Lower lobe of right lung (tissue), 2 donors: ENCODE results near the gene TBK1. TPM values are rescaled to one million over a fixed set of nuclear protein-coding genes. Genes with fewer than 3 reads are reported as not detected.

Experiments used
- ATAC-seq, 2 donors: fragments of 200-7000 bp; cut with Tn5 transposase; one replicate each; pipeline ENCODE4 v1.9.1; 2020 to 2022; ENCODE audit warnings: mild to moderate bottlenecking in 2 of 2, moderate library complexity in 2 of 2
- DNase-seq: peaks from one replicate; pipeline ENCODE4 v3.0.0-alpha.2; 2020
- H3K27ac ChIP-seq: fragments of 200-600 bp; one replicate; pipeline ENCODE4 v1.8.0; 2022
- H3K27me3 ChIP-seq: fragments of 200-600 bp; one replicate; pipeline ENCODE4 v1.8.0; 2022; ENCODE audit warnings: low read depth
- H3K36me3 ChIP-seq: fragments of 200-600 bp; one replicate; pipeline ENCODE4 v1.8.0; 2022; ENCODE audit warnings: mild to moderate bottlenecking
- H3K4me1 ChIP-seq: fragments of 200-600 bp; one replicate; pipeline ENCODE4 v1.8.0; 2022
- H3K4me3 ChIP-seq: fragments of 200-600 bp; one replicate; pipeline ENCODE4 v1.8.0; 2022; ENCODE audit warnings: mild to moderate bottlenecking
- H3K9me3 ChIP-seq: fragments of 200-600 bp; one replicate; pipeline ENCODE4 v1.8.0; 2022
- intact Hi-C: fragments of 100-400 bp; cut with DNase I; formaldehyde crosslinking; loops from one replicate; pipeline ENCODE4 v1.11.0; 2022
- total RNA-seq: library from RNA; stranded (reverse); fragmentation: NEBNext Ultra II Directional; extraction: Animal tissue kit (Norgen Biotek cat#: 25700); gene quantifications from one replicate; pipeline ENCODE4 v1.2.1, GENCODE V29; 2021
- TF ChIP-seq, protein P1 (sequence below): fragments of 200-600 bp; IDR thresholded peaks from one replicate; pipeline ENCODE4 v1.8.0; 2022; ENCODE audit warnings: antibody characterized with exemption, mild to moderate bottlenecking
- donor health status: DM: no; HTN: yes; CAD: no; lungs with severe emphysema.

The TBK1 gene
- total RNA-seq, 1 donor from 2014 or later: 25.0 TPM

DNA sequence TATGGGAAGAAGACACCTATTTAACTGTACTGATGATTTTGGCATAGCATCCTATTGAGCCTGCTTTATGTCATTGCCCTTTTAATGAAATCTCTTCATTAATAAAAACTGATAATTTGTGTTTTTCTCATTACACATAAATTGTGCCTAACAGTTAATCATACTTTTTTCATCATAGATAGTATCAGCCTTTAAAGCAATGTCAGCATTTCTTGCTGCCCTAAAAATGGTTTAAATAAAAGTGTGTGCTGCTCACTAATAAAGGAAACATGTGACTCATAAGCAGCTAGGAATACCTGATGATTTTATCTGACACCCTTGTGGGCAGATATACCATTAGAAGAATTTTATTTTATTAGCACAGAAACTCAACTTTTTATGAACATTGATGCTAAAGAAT, 26.7 kb downstream of the TBK1 start:
- intact Hi-C loops: no loop called here
- Histone ChIP-seq H3K36me3 (peaks cover 77% of the 10 kb centered on the region), H3K4me3 (no peak overlapping the region), H3K27ac (no peak overlapping the region), H3K9me3 (peaks cover 10% of the 10 kb centered on the region), H3K27me3 (no peaks in the 10 kb centered on the region), H3K4me1 (no peaks in the 10 kb centered on the region)
- TF ChIP-seq, protein P1, sequence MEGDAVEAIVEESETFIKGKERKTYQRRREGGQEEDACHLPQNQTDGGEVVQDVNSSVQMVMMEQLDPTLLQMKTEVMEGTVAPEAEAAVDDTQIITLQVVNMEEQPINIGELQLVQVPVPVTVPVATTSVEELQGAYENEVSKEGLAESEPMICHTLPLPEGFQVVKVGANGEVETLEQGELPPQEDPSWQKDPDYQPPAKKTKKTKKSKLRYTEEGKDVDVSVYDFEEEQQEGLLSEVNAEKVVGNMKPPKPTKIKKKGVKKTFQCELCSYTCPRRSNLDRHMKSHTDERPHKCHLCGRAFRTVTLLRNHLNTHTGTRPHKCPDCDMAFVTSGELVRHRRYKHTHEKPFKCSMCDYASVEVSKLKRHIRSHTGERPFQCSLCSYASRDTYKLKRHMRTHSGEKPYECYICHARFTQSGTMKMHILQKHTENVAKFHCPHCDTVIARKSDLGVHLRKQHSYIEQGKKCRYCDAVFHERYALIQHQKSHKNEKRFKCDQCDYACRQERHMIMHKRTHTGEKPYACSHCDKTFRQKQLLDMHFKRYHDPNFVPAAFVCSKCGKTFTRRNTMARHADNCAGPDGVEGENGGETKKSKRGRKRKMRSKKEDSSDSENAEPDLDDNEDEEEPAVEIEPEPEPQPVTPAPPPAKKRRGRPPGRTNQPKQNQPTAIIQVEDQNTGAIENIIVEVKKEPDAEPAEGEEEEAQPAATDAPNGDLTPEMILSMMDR: no peak
- DNase-seq (no peak), ATAC-seq (no peak)

GRCh38 chr12:64480148-64480547, 28.2 kb downstream of the TBK1 start:
- no peak for ATAC-seq
- intact Hi-C loops: no loop called here
- no peak for DNase-seq
- TF ChIP-seq, protein P1: no peak
- no peak overlapping the region for H3K27ac ChIP-seq
- peaks cover 10% of the 10 kb centered on the region for H3K9me3 ChIP-seq
- H3K27me3 ChIP-seq: no peaks in the 10 kb centered on the region
- H3K4me3 ChIP-seq: no peak overlapping the region
- no peaks in the 10 kb centered on the region for H3K4me1 ChIP-seq
- peaks cover 77% of the 10 kb centered on the region for H3K36me3 ChIP-seq

- Histone ChIP-seq H3K36me3 (peaks cover 98% of the 10 kb centered on the region), H3K27me3 (no peaks in the 10 kb centered on the region), H3K9me3 (no peaks in the 10 kb centered on the region), H3K27ac (no peak overlapping the region), H3K4me3 (no peak overlapping the region), H3K4me1 (no peaks in the 10 kb centered on the region)
- DNase-seq (no peak), ATAC-seq (no peak)
- intact Hi-C loops: no loop called here
- TF ChIP-seq, protein P1: no peak
Observed at GRCh38 chr12:64486657-64487056, 34.7 kb downstream of the TBK1 start.

DNA sequence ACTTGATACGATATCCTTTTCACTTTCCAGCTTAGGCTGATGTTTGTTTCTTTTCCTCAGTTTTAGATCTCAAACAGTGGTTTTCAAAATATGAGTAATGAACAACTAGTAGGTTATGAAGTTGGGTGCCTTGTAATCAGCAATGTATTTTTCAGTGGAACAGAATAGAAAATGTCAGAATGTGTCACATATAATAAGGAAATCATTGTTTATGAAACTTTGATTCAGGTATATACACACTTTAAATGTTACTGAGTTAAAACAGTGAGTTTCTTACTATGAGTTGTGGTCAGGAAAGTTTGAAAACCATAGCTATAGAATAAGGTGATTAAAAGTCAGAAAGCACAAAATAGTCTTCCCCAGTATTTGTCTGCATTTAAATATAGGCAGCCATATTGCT, 39.8 kb downstream of the TBK1 start:
- Histone ChIP-seq H3K9me3 (no peaks in the 10 kb centered on the region), H3K27ac (no peak overlapping the region), H3K27me3 (no peaks in the 10 kb centered on the region), H3K4me1 (no peaks in the 10 kb centered on the region), H3K36me3 (peaks cover 97% of the 10 kb centered on the region), H3K4me3 (no peak overlapping the region)
- ATAC-seq: no peak
- DNase-seq: no peak
- intact Hi-C loops: no loop called here
- TF ChIP-seq, protein P1: no peak

DNA sequence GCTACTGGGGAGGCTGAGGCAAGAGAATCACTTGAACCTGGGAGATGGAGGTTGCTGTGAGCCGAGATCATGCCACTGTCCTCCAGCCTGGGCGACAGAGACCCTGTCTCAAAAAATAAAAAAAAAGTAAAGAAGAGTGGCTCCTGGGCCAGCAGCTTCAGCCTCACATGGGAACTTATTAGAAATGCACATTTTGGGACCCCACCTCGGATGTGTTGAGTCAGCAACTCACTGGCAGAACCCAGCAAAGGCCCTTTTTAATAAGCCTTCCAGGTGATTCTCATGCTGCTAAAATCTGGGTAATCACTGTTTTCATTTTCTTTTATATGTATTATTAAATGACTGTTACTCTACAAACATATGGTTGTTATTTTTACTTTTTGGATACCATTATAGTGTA, 41.6 kb downstream of the TBK1 start:
- H3K27me3 ChIP-seq: no peaks in the 10 kb centered on the region
- H3K4me1 ChIP-seq: no peaks in the 10 kb centered on the region
- H3K9me3 ChIP-seq: no peaks in the 10 kb centered on the region
- H3K27ac ChIP-seq: no peak overlapping the region
- DNase-seq (no peak), ATAC-seq (no peak)
- TF ChIP-seq, protein P1: no peak
- no peak overlapping the region for H3K4me3 ChIP-seq
- H3K36me3 ChIP-seq: peaks cover 99% of the 10 kb centered on the region
- intact Hi-C loops: no loop called here
